H1 (cell line): Measurements from ENCODE around the gene CD68. TPM values are rescaled to one million over a fixed set of nuclear protein-coding genes. Genes with fewer than 3 reads are reported as not detected.

Experiments used
- CTCF ChIA-PET: fragments of 300-600 bp; sonication (Branson Sonifier 250); formaldehyde crosslinking; loops from one replicate; lab custom pipeline; 2021; ENCODE audit not compliant: partially characterized antibody; lab: Charles Lee
- POLR2A ChIA-PET: fragments of 300-600 bp; sonication (Branson Sonifier 250); formaldehyde crosslinking; loops from one replicate; lab custom pipeline; 2021; ENCODE audit warnings: inconsistent platforms; ENCODE audit not compliant: partially characterized antibody; lab: Charles Lee
- DNase-seq, 2 experiments: peaks; one replicate each; pipeline versions ENCODE4 v3.0.0 to v3.0.0-alpha.2; 2010 to 2022; ENCODE audit warnings: low spot score in 2 of 2, low read depth in 1 of 2, mixed read lengths in 1 of 2
- FAIRE-seq: peaks from 2 replicates; lab custom pipeline; 2011; peaks lifted over from hg19 to GRCh38; lab: Jason Lieb, UNC
- H2AFZ ChIP-seq: 2 replicates; pipeline ENCODE4 v1.8.1; 2012; ENCODE audit warnings: low read length, inconsistent platforms
- H2AK5ac ChIP-seq: 2 replicates; pipeline ENCODE4 v1.6.1; 2013; ENCODE audit warnings: low read depth, low read length
- H2BK120ac ChIP-seq: replicated peaks from 2 replicates; pipeline ENCODE3; 2013; ENCODE audit warnings: low read depth, low read length, inconsistent platforms
- H2BK12ac ChIP-seq: 2 replicates; pipeline ENCODE4 v1.6.1; 2013; ENCODE audit warnings: low read depth, low read length
- H2BK15ac ChIP-seq: 2 replicates; pipeline ENCODE4 v1.6.1; 2013; ENCODE audit warnings: low read length
- H2BK20ac ChIP-seq: 2 replicates; pipeline ENCODE4 v1.6.1; 2013; ENCODE audit warnings: low read length
- H2BK5ac ChIP-seq: 2 replicates; pipeline ENCODE4 v1.6.1; 2013; ENCODE audit warnings: low read depth, low read length
- H3K14ac ChIP-seq: 2 replicates; pipeline ENCODE4 v1.6.1; 2013; ENCODE audit warnings: inconsistent platforms; ENCODE audit not compliant: insufficient read length
- H3K18ac ChIP-seq: 2 replicates; pipeline ENCODE4 v1.6.1; 2013; ENCODE audit warnings: low read length; ENCODE audit errors: extremely low read depth
- H3K23ac ChIP-seq: 2 replicates; pipeline ENCODE4 v1.6.1; 2013; ENCODE audit warnings: inconsistent platforms; ENCODE audit not compliant: insufficient read length
- H3K23me2 ChIP-seq: 2 replicates; pipeline ENCODE4 v1.6.1; 2013; ENCODE audit warnings: low read depth, low read length
- H3K27ac ChIP-seq: 2 replicates; pipeline ENCODE4 v1.6.1; 2011; ENCODE audit warnings: low read depth, low read length, inconsistent platforms
- H3K27me3 ChIP-seq, 4 experiments: replicated peaks in 1 of 4; 1 replicate in 1 of 4; 2 replicates in 3 of 4; pipeline versions ENCODE4 v1.6.1 to v1.8.1; 2011 to 2013; ENCODE audit warnings: low read length in 3 of 4, mild to moderate bottlenecking in 3 of 4, inconsistent platforms in 2 of 4, mixed read lengths in 2 of 4, moderate library complexity in 1 of 4; ENCODE audit not compliant: control insufficient read depth in 3 of 4, insufficient read depth in 3 of 4; ENCODE audit errors: extremely low read depth in 1 of 4
- H3K36me3 ChIP-seq, 4 experiments: 2 replicates each; pipeline versions ENCODE4 v1.6.1 to v1.8.1; 2011 to 2013; ENCODE audit warnings: mild to moderate bottlenecking in 4 of 4, low read length in 3 of 4, moderate library complexity in 2 of 4, control low read depth in 1 of 4, inconsistent platforms in 1 of 4; ENCODE audit not compliant: insufficient read depth in 4 of 4, control insufficient read depth in 2 of 4
- H3K4ac ChIP-seq: replicated peaks from 2 replicates; pipeline ENCODE3; 2013; ENCODE audit warnings: low read length, low read depth, mixed read lengths, inconsistent platforms; ENCODE audit not compliant: insufficient read length
- H3K4me1 ChIP-seq, 4 experiments: replicated peaks in 1 of 4; 1 replicate in 1 of 4; 2 replicates in 3 of 4; pipeline versions ENCODE4 v1.6.1 to v1.8.1; 2011 to 2013; ENCODE audit warnings: low read length in 3 of 4, inconsistent platforms in 2 of 4, mixed read lengths in 1 of 4; ENCODE audit not compliant: insufficient read depth in 4 of 4, control insufficient read depth in 3 of 4
- H3K4me2 ChIP-seq, 2 experiments: 2 replicates each; pipeline versions ENCODE4 v1.6.1 to v1.8.1; 2011 to 2013; ENCODE audit warnings: low read depth in 2 of 2, low read length in 2 of 2, control low read depth in 1 of 2, inconsistent platforms in 1 of 2, mild to moderate bottlenecking in 1 of 2; ENCODE audit not compliant: insufficient read depth in 1 of 2
- H3K4me3 ChIP-seq, 4 experiments: fragments of 200-600, 300-600 bp in 1 of 4; sonication (generic), shearing (Covaris generic), sonication (Bioruptor Twin) in 1 of 4; 2 replicates each; pipeline versions ENCODE4 v1.5.1 to v1.8.1; 2011 to 2016; ENCODE audit warnings: low read length in 4 of 4, low read depth in 3 of 4, control low read depth in 2 of 4, inconsistent platforms in 2 of 4, mild to moderate bottlenecking in 2 of 4, mixed read lengths in 1 of 4, moderate library complexity in 1 of 4; ENCODE audit not compliant: insufficient read depth in 2 of 4; ENCODE audit errors: extremely low read depth in 1 of 4
- H3K56ac ChIP-seq: replicated peaks from 2 replicates; pipeline ENCODE3; 2013; ENCODE audit warnings: low read depth, mild to moderate bottlenecking, mixed read lengths, low read length, inconsistent platforms; ENCODE audit not compliant: insufficient read length
- H3K79me1 ChIP-seq: 2 replicates; pipeline ENCODE4 v1.6.1; 2013; ENCODE audit warnings: low read depth, low read length, control low read depth
- H3K79me2 ChIP-seq, 2 experiments: 2 replicates each; pipeline versions ENCODE4 v1.6.1 to v1.8.1; 2012 to 2013; ENCODE audit warnings: low read length in 2 of 2, mild to moderate bottlenecking in 2 of 2, inconsistent platforms in 1 of 2; ENCODE audit not compliant: insufficient read depth in 2 of 2, control insufficient read depth in 1 of 2
- H3K9ac ChIP-seq, 4 experiments: replicated peaks in 1 of 4; 1 replicate in 1 of 4; 2 replicates in 3 of 4; pipeline versions ENCODE4 v1.6.1 to v1.8.1; 2011 to 2013; ENCODE audit warnings: low read depth in 3 of 4, low read length in 3 of 4, control low read depth in 2 of 4, mild to moderate bottlenecking in 2 of 4, moderate library complexity in 2 of 4, inconsistent platforms in 1 of 4; ENCODE audit errors: extremely low read depth in 1 of 4
- H3K9me3 ChIP-seq, 2 experiments: 2 replicates each; pipeline versions ENCODE4 v1.6.1 to v1.8.1; 2012 to 2013; ENCODE audit warnings: mild to moderate bottlenecking in 2 of 2, moderate library complexity in 2 of 2, control low read depth in 1 of 2, inconsistent platforms in 1 of 2, low read depth in 1 of 2, low read length in 1 of 2, mixed read lengths in 1 of 2; ENCODE audit not compliant: insufficient read depth in 2 of 2
- H4K20me1 ChIP-seq, 2 experiments: replicated peaks in 1 of 2; 2 replicates each; pipeline versions ENCODE3 to v1.8.1; 2011 to 2013; ENCODE audit warnings: inconsistent platforms in 2 of 2, low read length in 2 of 2, mild to moderate bottlenecking in 1 of 2; ENCODE audit not compliant: insufficient read depth in 2 of 2, control insufficient read depth in 1 of 2
- H4K5ac ChIP-seq: 2 replicates; pipeline ENCODE4 v1.6.1; 2013; ENCODE audit warnings: low read length, low read depth, mixed read lengths, inconsistent platforms; ENCODE audit not compliant: insufficient read length
- H4K8ac ChIP-seq: 2 replicates; pipeline ENCODE4 v1.8.0; 2013; ENCODE audit warnings: mild to moderate bottlenecking, moderate library complexity, low read length, inconsistent platforms; ENCODE audit not compliant: insufficient read depth; ENCODE audit errors: extremely low read depth
- H4K91ac ChIP-seq: replicated peaks from 2 replicates; pipeline ENCODE3; 2013; ENCODE audit warnings: low read length, mixed read lengths, inconsistent platforms; ENCODE audit not compliant: insufficient read length
- BACH1 ChIP-seq: IDR thresholded peaks from 2 replicates; pipeline ENCODE4 v1.6.1; 2012; ENCODE audit warnings: low read length, improper control_type of control experiment
- EGR1 ChIP-seq: IDR thresholded peaks from 2 replicates; pipeline ENCODE4 v1.6.1; 2011; ENCODE audit warnings: low read depth, low read length, borderline replicate concordance
- SAP30 ChIP-seq: fragments of 300-600 bp; sonication (generic); IDR thresholded peaks from 2 replicates; pipeline ENCODE4 v1.7.1; 2012; ENCODE audit warnings: low read length, moderate library complexity, mild to moderate bottlenecking, inconsistent platforms; ENCODE audit not compliant: insufficient read depth, insufficient replicate concordance
- SUZ12 ChIP-seq: fragments of 200-600 bp; sonication (generic); IDR thresholded peaks from 2 replicates; pipeline ENCODE4 v1.6.1; 2012; ENCODE audit warnings: mild to moderate bottlenecking, inconsistent platforms, low read length, moderate library complexity, mixed read lengths
- TCF12 ChIP-seq: IDR thresholded peaks from 2 replicates; pipeline ENCODE4 v1.6.1; 2011; ENCODE audit warnings: low read depth, mild to moderate bottlenecking, low read length
- WGBS, 2 experiments: shearing (Covaris generic) in 1 of 2; methylation state at CpG; one replicate each; pipeline versions ENCODE4 v1.1.6 to v1.1.7; 2013 to 2015; ENCODE audit warnings: low lambda C conversion rate in 2 of 2, mixed read lengths in 2 of 2, inconsistent platforms in 1 of 2, low coverage in 1 of 2, missing lambda C conversion rate in 1 of 2; ENCODE audit not compliant: insufficient replicate concordance in 2 of 2, insufficient coverage in 1 of 2, insufficient read length in 1 of 2; ENCODE audit errors: extremely low coverage in 1 of 2, missing lambda C conversion rate in 1 of 2; 5-methylcytosine and 5-hydroxymethylcytosine counted together
- polyA plus RNA-seq, 7 experiments: library from polyadenylated mRNA; depleted of rRNA in 3 of 7; stranded (reverse) in 5 of 7; unstranded in 2 of 7; fragments of >200 nt in 5 of 7; fragments of 200-250 nt in 2 of 7; gene quantifications; 1 replicate in 5 of 7; 2 replicates in 1 of 7; 4 replicates in 1 of 7; pipeline versions ENCODE4 v1.2.1 to v1.2.3, GENCODE V29; 2011 to 2013; ENCODE audit warnings: missing spikeins in 2 of 7, mixed read lengths in 2 of 7
- total RNA-seq: library from RNA; stranded (reverse); fragmentation: NEBNext Ultra II Directional; extraction: Animal tissue kit (Norgen Biotek cat#: 25700); gene quantifications from 2 replicates; pipeline ENCODE4 v1.2.1, GENCODE V29; 2021

The CD68 gene
- total and polyA plus RNA-seq, 2 of the 8 experiments (the other 6 are each of a cell fraction or from before 2014, with no cell fraction given): 0.18 TPM; not detected in 1

GRCh38 chr17:7544911-7545310, 34.5 kb upstream of the CD68 start:
- no peak overlapping the region for H2BK5ac ChIP-seq
- no peak overlapping the region for H2BK15ac ChIP-seq
- H3K79me1 ChIP-seq: no peaks in the 10 kb centered on the region
- ChIA-PET CTCF (interaction anchor here (0.9 to 2.2 kb wide), 2 partner anchors 16 to 36 kb away, joined by 3 to 13 read pairs; no protein-coding TSS in a partner anchor), POLR2A (interaction anchor here (37.5 kb wide), 1 partner anchor 37 kb away, joined by 1144 read pairs; the partner anchor contains the start of genes CD68, MPDU1 and SOX15)
- FAIRE-seq (no peak), DNase-seq (no peak)
- peaks cover 6% of the 10 kb centered on the region; the same call in 1 of the 2 replicates for H3K23me2 ChIP-seq
- H3K14ac ChIP-seq: no peak overlapping the region
- H4K5ac ChIP-seq: no peak overlapping the region
- H4K91ac ChIP-seq: no peak overlapping the region
- no peak overlapping the region for H3K23ac ChIP-seq
- H4K8ac ChIP-seq: no peak overlapping the region
- H2AFZ ChIP-seq: no peak overlapping the region
- peaks cover 0 to 5% (median 3%) of the 10 kb centered on the region in 4 experiments; a peak in 4 of 7 replicates for H3K27me3 ChIP-seq
- no peak overlapping the region for H3K4me2 ChIP-seq
- WGBS, 2 experiments: 71% methylated on average over 6 of the region's 6 CpGs; no CpG with 5 or more reads in 1 of the 2 experiments
- H2BK120ac ChIP-seq: no peak overlapping the region
- no peak overlapping the region for H3K27ac ChIP-seq
- H3K18ac ChIP-seq: no peak overlapping the region
- no peak overlapping the region for H3K4me3 ChIP-seq
- no peaks in the 10 kb centered on the region for H3K79me2 ChIP-seq
- no peak overlapping the region for H3K56ac ChIP-seq
- no peak overlapping the region for H2AK5ac ChIP-seq
- H3K36me3 ChIP-seq: no peaks in the 10 kb centered on the region
- H3K9ac ChIP-seq: no peak overlapping the region
- peaks cover 0 to 4% (median 3%) of the 10 kb centered on the region in 4 experiments; a peak in 2 of 7 replicates for H3K4me1 ChIP-seq
- H3K4ac ChIP-seq: no peak overlapping the region
- H4K20me1 ChIP-seq: peaks cover 0 to 5% of the 10 kb centered on the region in 2 experiments
- no peak overlapping the region for H2BK20ac ChIP-seq
- no peak overlapping the region for H2BK12ac ChIP-seq
- H3K9me3 ChIP-seq: no peaks in the 10 kb centered on the region
- TF ChIP-seq SUZ12 (no peak), EGR1 (no peak), SAP30 (no peak), TCF12 (no peak), BACH1 (no peak)
